Thyroid gland (tissue), 4 donors: ENCODE measurements around the gene LRRC36. TPM values are rescaled to one million over a fixed set of nuclear protein-coding genes. Genes with fewer than 3 reads are reported as not detected.

Experiments used
- DNase-seq, 2 donors: peaks; one replicate each; pipeline ENCODE4 v3.0.0-alpha.2; 2019
- H3K27ac ChIP-seq, 3 donors: fragments of 200-600 bp; sonication (generic); 1 replicate in 2 of 3; 2 replicates in 1 of 3; pipeline ENCODE4 v1.5.1; 2016 to 2019; ENCODE audit warnings: mild to moderate bottlenecking in 1 of 3, moderate library complexity in 1 of 3
- H3K27me3 ChIP-seq: fragments of 200-600 bp; sonication (generic); one replicate; pipeline ENCODE4 v1.5.1; 2019
- H3K36me3 ChIP-seq, 2 donors: fragments of 200-600 bp; sonication (generic); one replicate each; pipeline ENCODE4 v1.5.1; 2016 to 2019
- H3K4me1 ChIP-seq, 2 donors: fragments of 200-600 bp; sonication (generic); one replicate each; pipeline ENCODE4 v1.5.1; 2017 to 2019
- H3K4me3 ChIP-seq, 3 donors: fragments of 200-600 bp; sonication (generic); replicated peaks in 1 of 3; 1 replicate in 2 of 3; 2 replicates in 1 of 3; pipeline ENCODE4 v1.5.1; 2016; ENCODE audit warnings: mild to moderate bottlenecking in 1 of 3
- H3K9me3 ChIP-seq: fragments of 200-600 bp; sonication (generic); one replicate; pipeline ENCODE4 v1.5.1; 2017
- CTCF ChIP-seq, 6 experiments: fragments of 200-600 bp in 3 of 6; fragments of 450-650 bp in 3 of 6; sonication (generic) in 3 of 6; IDR thresholded peaks; one replicate each; pipeline ENCODE4 v1.5.1; 2016 to 2019; ENCODE audit warnings: antibody characterized with exemption in 6 of 6, mild to moderate bottlenecking in 2 of 6, inconsistent platforms in 1 of 6, moderate library complexity in 1 of 6
- POLR2A ChIP-seq, 2 donors: fragments of 450-650 bp; IDR thresholded peaks; one replicate each; pipeline ENCODE4 v1.6.1; 2017; ENCODE audit warnings: antibody characterized with exemption in 2 of 2, mild to moderate bottlenecking in 2 of 2, moderate library complexity in 1 of 2
- WGBS, 2 donors: methylation state at CpG; one replicate each; pipeline ENCODE4 v1.1.5; 2017; 5-methylcytosine and 5-hydroxymethylcytosine counted together
- intact Hi-C: fragments of 100-400 bp; cut with DNase I; formaldehyde crosslinking; loops from one replicate; pipeline ENCODE4 v1.15.1; 2023
- total RNA-seq, 4 donors: library from RNA; depleted of rRNA; stranded (reverse); fragments of >200 nt; gene quantifications; one replicate each; pipeline ENCODE4 v1.2.3, GENCODE V29; 2016

Gene LRRC36
- total RNA-seq, 4 donors from 2014 or later, result 0.22 TPM; not detected in 3

- no peak for TF ChIP-seq CTCF (IDR thresholded peaks at IDR 0.05)
- TF ChIP-seq POLR2A (IDR thresholded peaks at IDR 0.05), result no peak
- H3K9me3 ChIP-seq, result no peaks in the 10 kb centered on the region
- peaks cover 3 to 36% of the 10 kb centered on the region in 2 donors for H3K4me1 ChIP-seq
- no peak for DNase-seq
- H3K36me3 ChIP-seq, result no peaks in the 10 kb centered on the region
- H3K27ac ChIP-seq, result no peak overlapping the region
- no peaks in the 10 kb centered on the region for H3K27me3 ChIP-seq
- H3K4me3 ChIP-seq, result no peak overlapping the region
- intact Hi-C loops, result no loop called here
- 96 to 98% methylated on average over 9 of the region's 9 CpGs for WGBS, 2 donors
Observed at GRCh38 chr16:67298277-67298676, 28.3 kb upstream of the LRRC36 start.

- 99 to 100% methylated on average over 13 to 15 of the region's 15 CpGs for WGBS, 2 donors
- Histone ChIP-seq H3K27me3 (no peaks in the 10 kb centered on the region), H3K4me3 (no peak overlapping the region), H3K27ac (no peak overlapping the region), H3K9me3 (no peaks in the 10 kb centered on the region), H3K4me1 (peaks cover 3 to 36% of the 10 kb centered on the region in 2 donors), H3K36me3 (no peaks in the 10 kb centered on the region)
- intact Hi-C loops, result no loop called here
- TF ChIP-seq POLR2A (IDR thresholded peaks at IDR 0.05), result no peak
- TF ChIP-seq CTCF (IDR thresholded peaks at IDR 0.05), result no peak
- no peak for DNase-seq
Observed at GRCh38 chr16:67299269-67299668, 27.3 kb upstream of the LRRC36 start.

GRCh38 chr16:67301080-67301782, 25.4 kb upstream of the LRRC36 start:
- Histone ChIP-seq H3K27ac (no peak overlapping the region), H3K27me3 (no peaks in the 10 kb centered on the region), H3K36me3 (no peaks in the 10 kb centered on the region), H3K9me3 (no peaks in the 10 kb centered on the region), H3K4me3 (no peak overlapping the region), H3K4me1 (peaks cover 0 to 21% of the 10 kb centered on the region in 2 donors)
- intact Hi-C loops, result no loop called here
- DNase-seq, result peak; percentile 32 to 57
- 63 to 73% methylated on average over 11 of the region's 11 CpGs for WGBS, 2 donors
- no peak for TF ChIP-seq CTCF (IDR thresholded peaks at IDR 0.05)
- TF ChIP-seq POLR2A (IDR thresholded peaks at IDR 0.05), result no peak

- WGBS, 2 donors, result 84 to 88% methylated on average over 7 of the region's 7 CpGs
- no peaks in the 10 kb centered on the region for H3K9me3 ChIP-seq
- H3K4me3 ChIP-seq, result no peak overlapping the region
- no peak overlapping the region for H3K27ac ChIP-seq
- no peaks in the 10 kb centered on the region for H3K36me3 ChIP-seq
- peaks cover 0 to 17% of the 10 kb centered on the region in 2 donors for H3K4me1 ChIP-seq
- DNase-seq, result no peak
- TF ChIP-seq CTCF (IDR thresholded peaks at IDR 0.05) (no peak), POLR2A (IDR thresholded peaks at IDR 0.05) (no peak)
- intact Hi-C loops, result no loop called here
- no peaks in the 10 kb centered on the region for H3K27me3 ChIP-seq
Observed at GRCh38 chr16:67302076-67302475, 24.5 kb upstream of the LRRC36 start.

GRCh38 chr16:67302970-67303369, 23.6 kb upstream of the LRRC36 start:
- DNase-seq, result peak; percentile 44 to 60
- 76 to 100% methylated on average over 1 to 6 of the region's 8 CpGs for WGBS, 2 donors
- peak in 1 of 6 experiments; percentile 19 for TF ChIP-seq CTCF (IDR thresholded peaks at IDR 0.05)
- TF ChIP-seq POLR2A (IDR thresholded peaks at IDR 0.05), result no peak
- Histone ChIP-seq H3K36me3 (no peaks in the 10 kb centered on the region), H3K4me1 (peaks cover 0 to 17% of the 10 kb centered on the region in 2 donors), H3K27ac (no peak overlapping the region), H3K27me3 (no peaks in the 10 kb centered on the region), H3K9me3 (no peaks in the 10 kb centered on the region), H3K4me3 (no peak overlapping the region)
- intact Hi-C loops, result no loop called here
